SJSA1 (cell line): ENCODE data around the gene ACOT8. TPM values are rescaled to one million over a fixed set of nuclear protein-coding genes. Genes with fewer than 3 reads are reported as not detected.
"Not testable (repeated sequence)": the region's sequence is repeated elsewhere in the genome, so short reads cannot be mapped to it uniquely, and the experiment has no call there.

Source experiments
- DNase-seq, 2 experiments: peaks; one replicate each; pipeline ENCODE4 v3.0.0-alpha.2; 2015 to 2020; ENCODE audit warnings: low spot score in 2 of 2, low read depth in 1 of 2
- H3K27ac ChIP-seq: fragments of 250-450 bp; sonication (Bioruptor Pico); 2 replicates; pipeline ENCODE4 v1.5.1; 2020; ENCODE audit warnings: mild to moderate bottlenecking, moderate library complexity
- H3K27me3 ChIP-seq: fragments of 250-450 bp; sonication (Bioruptor Pico); replicated peaks from 2 replicates; pipeline ENCODE4 v1.5.1; 2020; ENCODE audit warnings: mild to moderate bottlenecking, moderate library complexity
- H3K36me3 ChIP-seq: fragments of 250-450 bp; sonication (Bioruptor Pico); 2 replicates; pipeline ENCODE4 v1.5.1; 2020; ENCODE audit warnings: mild to moderate bottlenecking
- H3K4me1 ChIP-seq: fragments of 250-450 bp; sonication (Bioruptor Pico); replicated peaks from 2 replicates; pipeline ENCODE4 v1.6.1; 2021; ENCODE audit warnings: mild to moderate bottlenecking
- H3K4me3 ChIP-seq: fragments of 250-450 bp; sonication (Bioruptor Pico); 2 replicates; pipeline ENCODE4 v1.5.1; 2020; ENCODE audit warnings: mild to moderate bottlenecking
- H3K9me3 ChIP-seq: fragments of 250-450 bp; sonication (Bioruptor Pico); replicated peaks from 2 replicates; pipeline ENCODE4 v1.5.1; 2020; ENCODE audit warnings: mild to moderate bottlenecking
- total RNA-seq: library from RNA; depleted of rRNA; stranded (reverse); fragments of >200 nt; shearing (Covaris generic); gene quantifications from 2 replicates; pipeline ENCODE4 v1.2.3, GENCODE V29; 2014

Gene ACOT8
- total RNA-seq, 1 experiment from 2014 or later = 41.8 TPM

DNA sequence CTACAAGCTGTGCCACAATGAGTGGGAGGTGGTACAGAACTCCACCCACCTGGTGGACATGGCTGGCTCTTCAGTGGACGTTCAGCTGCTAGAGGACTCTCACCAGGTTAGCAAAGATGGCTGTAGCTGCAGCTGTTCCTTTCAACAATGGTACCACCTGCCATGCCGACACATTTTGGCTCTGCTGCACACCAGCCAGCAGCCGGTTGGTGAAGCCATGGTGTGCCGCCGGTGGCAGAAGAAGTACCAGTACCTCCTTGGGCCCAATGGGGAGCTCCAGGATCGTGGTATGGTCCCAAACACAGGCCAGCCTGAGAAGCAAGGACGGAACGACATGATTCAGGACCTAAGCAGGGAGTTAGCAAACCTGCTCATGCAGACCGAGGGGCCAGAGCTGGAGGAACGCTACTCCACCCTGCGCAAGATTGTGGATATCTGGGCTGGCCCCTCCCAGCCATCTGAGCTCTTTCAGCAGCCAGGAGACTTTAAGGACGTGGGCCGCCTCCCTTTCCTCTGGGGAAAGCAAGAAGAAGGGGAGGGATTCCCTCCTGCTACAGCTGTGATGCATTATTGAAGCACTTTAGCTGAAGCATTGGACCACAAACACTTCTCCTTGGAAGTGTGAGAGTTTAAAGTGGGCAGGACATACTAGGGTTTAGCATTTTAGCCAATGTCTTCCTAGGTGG lies 21.0 kb upstream of the ACOT8 start:
- no peak for DNase-seq
- no peak overlapping the region for H3K27ac ChIP-seq
- H3K4me3 ChIP-seq = no peak overlapping the region
- H3K4me1 ChIP-seq = no peaks in the 10 kb centered on the region
- H3K36me3 ChIP-seq = peaks cover 20% of the 10 kb centered on the region
- no peaks in the 10 kb centered on the region for H3K27me3 ChIP-seq
- no peaks in the 10 kb centered on the region for H3K9me3 ChIP-seq

- Histone ChIP-seq H3K4me1 (no peaks in the 10 kb centered on the region), H3K4me3 (no peak overlapping the region), H3K9me3 (no peaks in the 10 kb centered on the region), H3K27ac (no peak overlapping the region), H3K36me3 (peaks cover 5% of the 10 kb centered on the region; the same call in 1 of the 2 replicates), H3K27me3 (no peaks in the 10 kb centered on the region)
- DNase-seq = no peak
Observed at GRCh38 chr20:45874576-45874975, 17.4 kb upstream of the ACOT8 start.

DNA sequence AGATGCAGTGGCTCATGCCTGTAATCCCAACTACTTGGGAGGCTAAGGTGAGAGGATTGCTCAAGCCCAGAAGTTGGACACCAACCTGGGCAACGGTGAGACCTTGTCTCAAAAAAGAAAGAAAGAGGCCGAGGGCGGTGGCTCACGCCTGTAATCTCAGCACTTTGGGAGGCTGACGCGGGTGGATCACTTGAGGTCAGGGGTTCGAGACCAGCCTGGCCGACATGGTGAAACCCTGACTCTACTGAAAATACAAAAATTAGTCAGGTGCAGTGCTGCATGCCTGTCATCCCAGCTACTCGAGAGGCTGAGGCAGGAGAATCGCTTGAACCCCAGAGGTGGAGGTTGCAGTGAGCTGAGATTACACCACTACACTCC lies 16.9 kb upstream of the ACOT8 start:
- H3K27me3 ChIP-seq, H3K36me3 ChIP-seq, H3K4me1 ChIP-seq, H3K4me3 ChIP-seq, H3K27ac ChIP-seq, H3K9me3 ChIP-seq, DNase-seq: not testable (repeated sequence)

DNA sequence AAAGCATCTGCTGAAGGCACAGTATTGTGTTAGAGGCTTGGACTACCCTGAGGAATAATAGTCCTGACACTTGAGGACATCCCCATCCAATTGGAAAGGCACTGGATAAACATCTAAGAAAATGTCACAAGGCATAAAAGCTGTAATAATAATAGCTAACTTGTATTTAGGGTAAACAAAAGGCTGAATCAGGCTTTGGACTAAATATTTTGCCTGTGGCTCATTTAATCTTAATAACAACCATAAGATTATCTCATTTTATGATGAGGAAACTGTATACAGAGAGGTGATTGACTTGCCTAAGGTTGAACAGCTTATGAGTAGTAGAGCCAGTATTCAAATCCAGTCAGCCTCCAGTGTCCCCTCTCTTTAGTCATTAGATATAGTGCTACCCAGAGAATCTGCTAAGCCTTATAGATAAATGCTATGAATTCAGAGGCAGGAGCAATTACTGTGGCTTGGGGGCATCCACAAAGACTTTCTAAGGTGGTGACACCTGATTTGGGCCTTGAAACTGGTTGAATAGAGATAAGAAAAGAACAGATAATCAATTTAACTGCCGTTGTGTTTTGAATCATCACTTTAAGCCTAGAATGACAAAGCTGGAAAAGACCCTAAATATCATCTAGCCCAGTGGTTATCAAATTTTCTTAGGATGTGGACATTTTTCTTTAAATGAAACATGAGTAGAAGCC lies 16.4 kb upstream of the ACOT8 start:
- no peaks in the 10 kb centered on the region; the same call in 1 of the 2 replicates for H3K4me1 ChIP-seq
- DNase-seq = no peak
- no peaks in the 10 kb centered on the region for H3K27me3 ChIP-seq
- H3K27ac ChIP-seq = no peak overlapping the region
- no peak overlapping the region for H3K4me3 ChIP-seq
- no peaks in the 10 kb centered on the region for H3K9me3 ChIP-seq
- peaks cover 5% of the 10 kb centered on the region; the same call in 1 of the 2 replicates for H3K36me3 ChIP-seq

DNA sequence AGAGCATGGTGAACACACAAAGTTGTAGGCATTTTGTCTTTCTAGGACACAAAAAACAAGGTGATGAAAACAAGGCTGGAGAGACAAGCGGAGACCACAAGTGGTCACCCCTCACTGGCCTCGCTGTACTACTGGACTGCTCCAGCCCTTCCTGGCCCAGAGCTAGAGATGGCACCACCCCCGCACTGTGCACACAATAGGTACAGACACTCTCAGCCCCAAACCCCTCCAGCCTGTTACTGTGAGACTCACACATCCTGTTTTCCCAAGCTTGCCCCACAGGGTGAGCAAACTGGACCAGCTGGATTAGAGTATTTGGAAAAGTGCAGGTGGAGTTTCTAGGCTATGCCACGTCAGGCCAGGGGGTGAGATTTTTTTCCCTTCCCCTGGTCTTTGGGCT lies 15.4 kb upstream of the ACOT8 start:
- no peak overlapping the region for H3K27ac ChIP-seq
- H3K36me3 ChIP-seq = peaks cover under 1% of the 10 kb centered on the region; the same call in 1 of the 2 replicates
- H3K4me3 ChIP-seq = no peak overlapping the region
- H3K27me3 ChIP-seq = no peaks in the 10 kb centered on the region
- no peaks in the 10 kb centered on the region for H3K9me3 ChIP-seq
- no peak for DNase-seq
- H3K4me1 ChIP-seq = peaks cover 5% of the 10 kb centered on the region

- H3K27me3 ChIP-seq = no peaks in the 10 kb centered on the region
- DNase-seq = peak in 1 of 2 experiments; percentile 23
- H3K27ac ChIP-seq = peak overlapping the region; percentile 59
- no peaks in the 10 kb centered on the region for H3K9me3 ChIP-seq
- no peaks in the 10 kb centered on the region for H3K36me3 ChIP-seq
- no peak overlapping the region for H3K4me3 ChIP-seq
- peaks cover 12% of the 10 kb centered on the region for H3K4me1 ChIP-seq
Observed at GRCh38 chr20:45867819-45868176, 10.6 kb upstream of the ACOT8 start.

- no peaks in the 10 kb centered on the region for H3K27me3 ChIP-seq
- H3K9me3 ChIP-seq = no peaks in the 10 kb centered on the region
- H3K4me3 ChIP-seq = no peak overlapping the region
- peak overlapping the region; percentile 59 for H3K27ac ChIP-seq
- no peak for DNase-seq
- H3K36me3 ChIP-seq = no peaks in the 10 kb centered on the region
- H3K4me1 ChIP-seq = peaks cover 12% of the 10 kb centered on the region
Observed at GRCh38 chr20:45867136-45867818, 10.1 kb upstream of the ACOT8 start.

DNA sequence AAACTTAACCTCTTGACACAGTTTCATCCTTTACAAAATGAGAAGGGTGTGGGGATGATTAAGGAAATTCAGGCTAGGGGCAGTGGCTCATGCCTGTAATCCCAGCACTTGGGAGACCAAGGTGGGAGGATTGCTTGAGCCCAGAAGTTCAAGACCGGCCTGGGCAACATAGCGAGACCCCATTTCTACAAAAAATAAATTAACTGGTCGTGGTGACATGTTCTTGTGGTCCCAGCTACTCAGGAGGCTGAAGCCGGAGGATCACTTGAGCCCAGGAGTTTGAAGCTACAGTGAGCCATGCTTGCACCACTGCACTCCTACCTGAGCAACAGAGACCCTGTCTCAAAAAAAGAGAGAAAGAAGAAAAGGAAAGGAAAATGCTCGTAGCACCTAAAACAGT lies 9.3 kb upstream of the ACOT8 start:
- Histone ChIP-seq H3K9me3 (no peaks in the 10 kb centered on the region), H3K27me3 (no peaks in the 10 kb centered on the region), H3K36me3 (no peaks in the 10 kb centered on the region), H3K27ac (no peak overlapping the region), H3K4me3 (no peak overlapping the region), H3K4me1 (peaks cover 12% of the 10 kb centered on the region)
- DNase-seq = no peak

DNA sequence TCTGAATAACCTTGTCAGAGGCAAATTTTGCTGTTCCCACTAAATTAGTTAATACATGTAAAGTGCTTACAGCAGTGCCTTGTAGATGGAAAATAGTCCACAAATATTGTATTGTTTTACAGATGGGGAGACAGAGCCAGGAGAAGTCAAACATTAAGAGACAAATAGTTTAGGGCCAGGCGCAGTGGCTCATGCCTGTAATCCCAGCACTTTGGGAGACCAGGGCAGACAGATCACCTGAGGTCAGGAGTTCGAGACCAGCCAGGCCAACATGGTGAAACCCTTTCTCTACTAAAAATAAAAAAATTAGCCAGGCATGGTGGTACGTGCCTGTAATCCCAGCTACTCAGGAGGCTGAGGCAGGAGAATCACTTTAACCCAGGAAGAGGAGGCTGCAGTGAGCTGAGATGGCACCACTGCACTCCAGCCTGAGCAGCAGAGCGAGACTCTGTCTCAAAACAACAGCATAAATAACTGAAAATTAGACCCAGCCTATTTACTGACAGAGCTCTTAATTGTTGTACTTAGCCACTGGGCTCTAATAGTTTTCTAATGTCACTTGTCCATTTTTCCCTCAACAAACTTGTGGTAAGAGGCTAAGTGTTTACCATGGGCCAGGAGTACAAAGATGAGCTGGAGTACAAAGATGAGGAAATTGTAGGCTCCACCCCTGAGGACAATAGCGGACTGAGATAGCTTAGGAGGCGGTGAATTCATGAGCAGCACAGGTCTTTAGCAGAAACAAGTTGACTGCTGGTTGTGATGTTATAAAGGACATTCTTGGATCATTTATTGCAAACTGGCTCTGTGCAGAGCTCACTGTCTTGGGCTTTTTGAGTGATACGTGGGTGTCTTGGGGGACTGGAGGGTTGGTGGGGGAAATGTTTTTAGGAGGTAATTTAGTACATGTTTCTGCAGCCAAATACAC lies 6.6 kb upstream of the ACOT8 start:
- Histone ChIP-seq H3K9me3 (no peaks in the 10 kb centered on the region), H3K27ac (no peak overlapping the region), H3K27me3 (no peaks in the 10 kb centered on the region), H3K36me3 (no peaks in the 10 kb centered on the region), H3K4me3 (no peak overlapping the region), H3K4me1 (peaks cover 12% of the 10 kb centered on the region)
- DNase-seq = no peak

DNA sequence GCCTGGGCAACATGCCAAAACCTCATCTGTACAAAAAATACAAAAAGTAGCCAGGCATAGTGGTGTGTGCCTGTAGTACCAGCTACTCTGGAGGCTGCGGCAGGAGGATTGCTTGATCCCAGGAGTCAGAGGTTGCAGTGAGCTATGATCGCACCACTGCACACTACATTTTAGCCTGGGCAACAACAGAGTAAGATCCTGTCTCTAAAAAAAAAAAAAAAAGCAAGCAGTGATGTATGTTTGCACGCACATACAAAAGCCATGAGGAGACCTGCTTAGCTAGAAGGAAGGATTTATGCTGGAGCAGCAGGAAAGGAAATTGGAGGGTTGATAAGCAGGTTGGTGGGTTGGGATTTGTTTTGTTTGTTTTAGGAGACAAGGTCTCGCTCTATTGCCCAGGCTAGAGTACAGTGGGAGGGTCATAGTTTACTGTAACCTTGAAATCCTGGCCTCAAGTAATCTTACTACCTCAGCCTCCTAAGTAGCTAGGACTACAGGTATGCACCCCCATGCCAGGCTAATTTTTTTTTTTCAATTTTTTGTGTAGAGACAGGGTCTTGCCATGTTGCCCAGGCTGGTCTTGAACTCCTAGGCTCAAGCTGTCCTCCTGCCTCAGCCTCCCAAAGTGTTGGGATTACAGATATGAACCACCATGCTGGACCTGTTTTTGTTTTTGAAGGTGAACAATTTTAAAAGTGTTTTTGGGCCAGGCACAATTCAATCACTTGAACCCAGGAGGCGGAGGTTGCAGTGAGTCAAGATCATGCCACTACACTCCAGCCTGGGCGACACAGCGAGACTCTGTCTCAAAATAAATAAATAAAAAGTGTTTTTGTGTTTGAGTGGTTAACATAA lies 4.3 kb upstream of the ACOT8 start:
- DNase-seq = no peak
- Histone ChIP-seq H3K27ac (no peak overlapping the region), H3K4me3 (no peak overlapping the region), H3K9me3 (no peaks in the 10 kb centered on the region), H3K36me3 (0 out of 2 replicates have a peak, but pooled peaks cover 5% of the 10 kb centered on the region), H3K4me1 (peaks cover 8% of the 10 kb centered on the region), H3K27me3 (no peaks in the 10 kb centered on the region)

DNA sequence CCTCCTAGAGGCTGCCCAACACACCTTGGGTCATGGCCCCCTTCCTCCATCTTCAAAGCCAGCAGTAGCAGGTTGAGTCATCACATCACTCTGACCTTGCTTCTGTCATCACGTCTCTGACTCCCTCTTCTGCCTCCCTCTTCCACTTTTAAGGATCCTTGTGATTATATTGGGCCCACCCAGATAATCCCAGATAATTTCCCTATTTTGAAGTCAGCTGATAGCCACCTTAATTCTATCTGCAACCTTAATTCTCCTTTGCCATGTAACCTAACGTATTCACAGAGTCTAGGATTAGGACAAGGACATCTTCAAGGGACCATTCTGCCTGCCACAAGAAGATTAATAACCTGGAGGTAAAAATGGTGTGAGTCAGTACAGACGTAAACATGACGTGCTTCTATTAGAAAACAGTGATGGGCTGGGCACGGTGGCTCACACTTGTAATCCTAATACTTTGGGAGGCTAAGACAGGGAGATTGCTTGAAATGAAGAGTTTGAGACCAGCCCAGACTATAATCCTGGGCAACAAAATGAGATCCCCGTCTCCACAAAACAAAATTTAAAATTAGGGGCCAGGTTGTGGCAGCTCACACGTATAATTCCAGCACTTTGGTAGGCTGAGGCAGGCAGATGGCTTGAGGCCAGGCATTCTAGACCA lies 3.5 kb upstream of the ACOT8 start:
- Histone ChIP-seq H3K27me3 (no peaks in the 10 kb centered on the region), H3K4me1 (peaks cover 15% of the 10 kb centered on the region), H3K27ac (no peak overlapping the region), H3K4me3 (no peak overlapping the region), H3K9me3 (no peaks in the 10 kb centered on the region), H3K36me3 (0 out of 2 replicates have a peak, but pooled peaks cover 5% of the 10 kb centered on the region)
- no peak for DNase-seq

- Histone ChIP-seq H3K4me3 (no peak overlapping the region), H3K9me3 (no peaks in the 10 kb centered on the region), H3K27ac (no peak overlapping the region), H3K4me1 (peaks cover 15% of the 10 kb centered on the region), H3K36me3 (peaks cover 8% of the 10 kb centered on the region), H3K27me3 (no peaks in the 10 kb centered on the region)
- DNase-seq = no peak
Observed at GRCh38 chr20:45859916-45860315, 2.7 kb upstream of the ACOT8 start.
